Left lobe of liver (tissue), 2 donors: ENCODE results near the gene PBX4. TPM values are rescaled to one million over a fixed set of nuclear protein-coding genes. Genes with fewer than 3 reads are reported as not detected.

ENCODE experiments used
- ATAC-seq: fragments of 200-7000 bp; cut with Tn5 transposase; one replicate; pipeline ENCODE4 v1.9.1; 2020; ENCODE audit warnings: mild to moderate bottlenecking, moderate library complexity
- DNase-seq: peaks from one replicate; pipeline ENCODE4 v3.0.0-alpha.2; 2020; ENCODE audit warnings: low spot score
- total RNA-seq: library from RNA; stranded (reverse); gene quantifications from one replicate; pipeline ENCODE4 v1.2.1, GENCODE V29; 2021
- donor health status: DM: no; HTN: no; CAD: no; lungs with moderate emphysema.
- donor health status: DM: no; HTN: yes; CAD: no.

PBX4 gene
- total RNA-seq, 1 donor from 2014 or later = 0.18 TPM

DNA sequence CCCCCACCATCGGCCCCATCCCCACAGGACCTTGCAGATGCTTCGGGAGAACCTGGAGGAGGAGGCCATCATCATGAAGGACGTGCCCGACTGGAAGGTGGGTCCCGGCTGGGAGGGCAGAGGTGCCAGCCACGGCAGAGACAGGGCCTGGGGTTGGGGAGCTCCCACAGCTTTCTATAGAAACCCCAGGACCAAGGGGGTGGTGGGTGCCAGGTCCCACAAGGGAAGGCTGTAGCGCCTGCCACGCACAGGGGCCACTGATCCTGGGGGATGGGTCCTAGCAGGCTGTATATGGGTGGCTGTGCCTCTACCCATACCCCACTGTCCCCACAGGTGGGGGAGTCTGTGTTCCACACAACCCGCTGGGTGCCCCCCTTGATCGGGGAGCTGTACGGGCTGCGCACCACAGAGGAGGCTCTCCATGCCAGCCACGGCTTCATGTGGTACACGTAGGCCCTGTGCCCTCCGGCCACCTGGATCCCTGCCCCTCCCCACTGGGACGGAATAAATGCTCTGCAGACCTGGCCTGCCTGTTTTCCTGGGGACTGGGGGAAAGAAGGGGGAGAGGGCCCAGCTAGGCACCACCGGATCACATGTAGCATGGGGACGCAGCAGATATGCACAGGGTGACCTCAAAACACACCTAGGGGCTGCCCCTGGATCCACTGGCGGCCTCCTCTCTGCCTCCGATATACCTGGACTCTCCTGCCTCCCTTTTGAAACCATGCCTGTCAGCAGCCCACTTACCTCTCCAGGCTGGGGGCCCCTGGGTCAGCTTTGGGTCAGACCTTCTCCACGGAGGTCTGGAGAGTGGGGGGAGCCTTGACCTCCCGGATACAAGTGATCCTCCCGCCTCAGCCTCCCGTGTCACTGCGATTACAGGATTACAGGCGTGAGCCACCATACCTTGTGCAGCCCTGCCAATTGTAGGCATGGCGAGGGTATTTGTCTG is 90.5 kb downstream of the PBX4 start:
- DNase-seq (no peak), ATAC-seq (no peak)

DNA sequence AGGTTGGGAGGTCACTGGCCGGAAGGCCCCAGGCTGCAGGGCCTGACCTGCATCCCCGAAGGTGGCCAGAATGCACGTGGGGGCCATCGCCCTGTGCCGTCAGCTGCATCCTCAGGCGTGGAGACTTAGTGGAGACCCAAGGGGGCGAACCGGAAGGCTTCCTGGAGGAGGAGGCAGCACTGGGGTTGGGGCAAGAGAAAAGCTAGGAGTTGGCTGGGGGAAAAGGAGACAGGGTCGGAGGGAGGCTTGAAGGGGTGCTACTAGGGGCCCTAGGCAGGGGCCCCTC is 91.2 kb downstream of the PBX4 start:
- DNase-seq = no peak
- no peak for ATAC-seq

DNA sequence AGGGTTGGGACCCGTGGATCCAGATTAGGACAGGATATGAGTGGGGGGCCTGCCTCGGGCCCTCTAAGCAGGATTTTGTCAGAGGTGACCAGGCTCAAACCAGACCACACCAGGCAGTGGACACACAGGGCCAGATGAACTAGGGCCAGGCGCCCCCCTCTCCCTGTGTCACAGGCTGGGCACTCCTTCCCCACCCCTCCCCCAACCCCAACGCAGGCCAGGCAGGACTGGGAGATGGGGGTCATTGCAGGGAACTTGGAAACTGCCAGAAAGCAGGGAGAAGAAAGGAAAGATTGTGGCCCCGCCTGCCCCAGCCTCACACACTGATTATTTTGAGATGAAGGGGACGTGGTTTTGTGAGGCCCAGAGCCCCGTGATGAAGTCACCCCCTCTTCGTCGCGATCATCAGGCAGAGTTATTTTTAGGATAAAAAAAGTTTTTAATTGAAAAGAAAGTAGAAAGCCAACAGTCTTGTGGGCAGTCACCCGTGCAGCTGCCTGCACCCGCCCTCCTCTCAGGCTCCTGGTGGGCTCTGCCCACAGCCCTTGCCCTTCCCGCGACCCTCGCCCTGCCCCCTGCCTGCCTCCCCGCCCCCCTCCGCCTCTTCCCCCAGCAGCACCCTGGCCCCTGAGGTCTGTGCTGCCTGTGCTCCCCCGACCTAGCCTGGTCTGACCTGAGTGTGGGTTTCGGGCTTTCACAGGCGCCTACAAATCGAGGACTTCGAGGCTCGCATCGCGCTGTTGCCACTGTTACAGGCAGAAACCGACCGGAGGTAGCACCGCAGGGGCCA is 91.7 kb downstream of the PBX4 start:
- no peak for DNase-seq
- no peak for ATAC-seq

DNA sequence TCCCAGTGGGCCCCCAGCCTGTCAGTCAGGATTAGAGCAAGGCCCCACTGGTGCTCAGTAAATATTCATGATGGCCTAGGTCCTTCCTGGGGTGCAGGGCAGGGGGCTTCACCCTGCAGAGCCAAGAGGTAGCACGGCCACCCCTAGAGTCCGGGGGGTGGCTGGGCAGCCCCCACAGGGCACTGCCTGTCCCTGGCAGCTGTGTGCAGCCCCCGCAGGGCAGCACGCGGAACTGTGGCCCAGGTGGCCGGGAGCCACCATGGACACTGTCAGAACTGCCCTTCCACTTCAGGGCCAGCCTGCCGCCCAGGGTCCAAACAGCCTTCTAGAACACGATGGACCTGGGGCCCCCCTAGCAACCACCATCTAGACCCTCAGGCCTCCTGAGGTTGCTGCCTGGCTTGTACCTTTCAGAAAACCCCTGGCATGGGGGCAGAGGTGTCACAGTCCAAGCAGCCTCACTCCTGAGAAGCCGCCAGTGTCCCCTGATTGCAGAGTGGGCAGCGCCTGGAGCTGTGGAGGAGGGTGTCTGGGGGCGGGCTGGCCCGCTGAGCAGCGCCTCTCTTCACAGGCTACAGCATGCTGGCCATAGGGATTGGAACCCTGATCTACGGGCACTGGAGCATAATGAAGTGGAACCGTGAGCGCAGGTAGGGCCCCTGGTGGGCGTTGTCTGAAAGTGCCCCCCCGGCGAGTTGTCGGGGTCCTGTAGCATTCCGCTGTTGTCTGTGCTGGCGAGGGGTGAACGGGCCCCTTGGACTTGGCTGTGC is 92.7 kb downstream of the PBX4 start:
- ATAC-seq = no peak
- no peak for DNase-seq

DNA sequence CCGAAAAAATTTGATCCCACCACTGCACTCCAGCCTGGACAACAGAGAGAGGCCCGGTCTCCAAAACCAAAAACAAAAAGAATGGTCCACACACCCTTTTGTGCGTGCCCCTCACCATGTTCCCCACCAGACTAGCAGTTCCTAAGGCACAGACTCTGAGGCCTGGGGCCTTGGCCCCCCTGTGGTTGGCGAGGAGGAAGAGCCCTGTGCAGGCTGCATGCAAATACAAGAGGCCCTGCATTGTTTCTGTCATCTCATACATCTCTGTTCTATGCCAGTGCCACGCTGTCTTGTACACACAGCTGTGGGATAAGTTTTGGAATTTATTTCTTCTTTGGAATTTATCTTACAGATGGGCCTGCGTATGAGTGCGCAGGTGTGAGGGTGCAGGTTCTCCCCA is 94.4 kb downstream of the PBX4 start:
- ATAC-seq (no peak), DNase-seq (no peak)

DNA sequence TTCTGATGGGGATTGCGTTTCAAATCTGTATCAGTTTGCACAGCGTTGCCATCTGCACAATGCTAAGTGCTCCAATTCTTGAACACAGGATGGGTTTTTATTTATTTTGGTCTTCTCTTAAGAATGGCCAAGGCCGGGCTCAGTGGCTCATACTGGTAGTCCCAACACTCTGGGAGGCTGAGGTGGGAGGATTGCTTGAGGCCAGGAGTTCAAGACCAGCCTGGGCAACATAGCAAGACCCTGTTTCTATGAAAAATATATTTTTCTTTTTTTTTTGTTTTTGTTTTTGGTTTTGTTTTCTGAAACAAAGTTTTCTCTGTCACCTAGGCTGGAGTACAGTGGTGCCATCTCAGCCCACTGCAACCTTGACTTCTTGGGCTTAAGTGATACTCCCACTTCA is 95.3 kb downstream of the PBX4 start:
- ATAC-seq (no peak), DNase-seq (no peak)

DNA sequence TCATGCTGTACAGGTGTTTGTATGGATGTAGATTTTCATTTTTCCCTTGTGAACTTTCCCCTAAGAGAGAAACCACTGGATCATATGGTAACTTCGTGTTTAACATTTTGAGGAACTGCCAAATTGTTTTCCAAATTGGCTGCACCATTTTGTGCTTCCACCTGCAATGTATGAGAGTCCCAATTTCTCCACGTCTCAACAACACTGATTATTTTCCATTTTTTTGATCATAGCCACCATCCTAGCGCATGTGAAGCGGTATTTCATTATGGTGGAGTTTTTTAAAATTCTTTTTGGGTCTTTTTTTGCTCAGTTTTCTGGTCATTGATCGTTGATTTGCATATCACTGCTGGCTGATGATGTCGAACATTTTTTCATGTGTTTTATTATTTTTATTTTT is 97.5 kb downstream of the PBX4 start:
- no peak for ATAC-seq
- no peak for DNase-seq

DNA sequence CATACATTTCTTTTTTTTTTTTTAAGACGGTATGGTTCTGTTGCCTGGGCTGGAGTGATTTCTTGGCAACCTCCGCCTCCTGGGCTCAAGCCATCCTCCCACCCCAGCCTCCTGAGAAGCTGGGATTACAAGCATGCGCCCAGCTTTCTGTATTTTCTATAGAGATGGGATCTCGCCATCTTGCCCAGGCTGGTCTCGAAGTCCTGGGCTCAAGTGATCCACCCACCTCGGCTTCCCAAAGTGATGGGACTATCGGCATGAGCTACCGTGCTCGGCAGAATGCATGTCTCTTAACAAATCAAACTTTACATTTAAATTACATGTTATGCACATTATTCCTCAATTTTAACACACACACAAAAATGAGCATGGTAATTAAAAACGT is 101.3 kb downstream of the PBX4 start:
- DNase-seq (no peak), ATAC-seq (no peak)

DNA sequence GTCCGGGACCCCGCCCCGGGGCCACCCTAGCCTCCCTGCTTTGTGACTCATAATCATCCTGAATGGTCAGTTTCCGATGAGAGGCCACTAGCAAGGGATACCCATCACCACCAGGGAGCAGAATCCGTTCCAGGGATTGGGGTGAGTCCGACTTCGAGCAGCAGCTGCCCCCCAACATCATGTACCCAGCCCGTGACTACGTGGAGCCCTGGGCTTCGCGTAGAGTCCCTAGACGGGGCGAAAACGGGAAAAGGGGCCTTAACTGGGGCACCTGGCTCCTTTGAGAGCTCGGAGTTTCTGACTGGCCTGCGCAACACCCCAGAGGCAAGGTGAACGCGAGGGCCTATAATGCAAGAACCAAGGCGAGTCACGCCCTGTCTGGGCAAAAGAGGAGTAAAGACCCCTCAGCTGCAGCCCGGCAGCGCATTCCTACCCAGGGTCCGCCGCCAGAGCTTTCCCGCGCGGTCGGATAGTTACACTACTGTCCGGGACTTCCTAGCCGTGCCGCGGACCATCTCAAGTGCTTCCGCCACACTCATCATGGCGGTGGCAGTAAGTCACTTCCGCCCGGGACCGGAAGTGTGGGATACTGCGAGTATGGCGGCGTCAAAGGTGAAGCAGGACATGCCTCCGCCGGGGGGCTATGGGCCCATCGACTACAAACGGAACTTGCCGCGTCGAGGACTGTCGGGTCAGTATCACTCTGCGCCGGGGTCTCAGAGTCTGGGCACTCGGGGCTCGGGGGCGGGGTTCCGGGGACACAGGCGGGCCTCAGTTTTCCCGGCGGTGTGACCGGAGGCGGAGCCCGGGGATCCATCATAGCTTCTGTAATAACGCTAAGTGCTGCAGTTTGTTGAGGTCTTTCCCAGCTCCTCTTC is 102.6 kb downstream of the PBX4 start, which contains the start of gene NDUFA13:
Gene NDUFA13, plus strand, starts transcription at position 584 of the 878 bp plus-strand sequence. Its CDS starts 14 bp downstream, at position 598.
- DNase-seq = peak; percentile 94
- ATAC-seq = peak; percentile 95

DNA sequence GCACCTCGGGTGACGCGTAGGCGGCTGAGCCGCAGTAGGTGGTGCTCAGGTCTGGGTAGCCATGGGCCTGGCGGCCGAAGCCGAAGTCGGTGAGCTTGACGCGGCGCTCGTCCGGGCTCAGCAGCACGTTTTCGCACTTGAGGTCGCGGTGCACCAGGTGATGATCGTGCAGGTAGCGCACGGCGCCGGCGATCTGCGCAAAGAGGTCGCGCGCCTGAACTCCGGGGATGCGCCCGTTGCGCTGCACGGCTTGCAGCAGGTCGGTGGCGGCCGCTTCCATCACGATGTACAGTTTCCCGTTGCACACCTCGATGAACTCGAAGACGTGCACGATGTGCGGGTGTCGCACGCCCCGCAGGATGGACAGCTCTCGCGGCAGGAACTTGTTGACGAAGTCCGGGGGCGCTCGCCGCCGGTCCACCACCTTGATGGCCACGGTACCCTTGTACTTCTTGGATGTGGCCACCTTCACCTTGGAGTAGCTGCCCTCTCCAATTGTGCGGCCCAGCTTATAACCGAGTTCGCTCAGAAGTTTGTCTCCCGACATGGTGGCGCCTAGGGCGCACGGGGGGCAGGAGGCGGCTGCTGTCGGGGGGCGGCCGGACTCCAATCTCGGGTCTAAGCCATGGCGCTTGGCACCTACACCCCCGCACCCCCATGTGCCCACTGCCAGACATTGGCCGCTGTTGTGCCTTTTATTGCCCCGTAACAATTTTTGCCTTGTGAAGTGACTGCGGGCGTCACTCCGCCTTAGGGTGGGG is 103.4 kb downstream of the PBX4 start, which contains the start of gene TSSK6:
Gene TSSK6, minus strand, starts transcription at position 668 of the 761 bp plus-strand sequence. Its CDS starts 121 bp downstream, at position 547.
- ATAC-seq (no peak), DNase-seq (no peak)

DNA sequence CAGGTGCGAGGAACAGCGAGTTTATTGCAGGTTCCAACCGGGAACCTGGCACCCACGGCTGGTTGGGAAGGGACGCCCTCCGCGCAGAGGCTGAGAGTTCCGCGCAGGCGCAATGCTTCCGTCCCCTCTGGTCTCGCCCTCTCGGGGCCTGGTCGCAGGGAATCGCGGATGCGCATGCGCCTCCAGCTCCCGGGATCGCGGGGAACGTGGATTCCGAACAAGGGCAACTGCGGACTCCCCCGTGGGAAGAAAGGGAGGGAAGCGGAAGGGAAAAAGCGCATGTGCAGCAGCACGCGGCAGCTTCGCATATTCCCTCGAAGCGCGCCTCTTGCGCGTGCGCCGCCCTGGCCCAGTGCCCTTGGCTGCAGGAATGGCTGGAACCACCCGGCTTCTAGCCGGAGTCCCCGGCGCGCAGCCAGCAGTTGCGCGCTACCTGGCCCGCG is 104.3 kb downstream of the PBX4 start:
- DNase-seq (peak; percentile 75), ATAC-seq (peak; percentile 19)

DNA sequence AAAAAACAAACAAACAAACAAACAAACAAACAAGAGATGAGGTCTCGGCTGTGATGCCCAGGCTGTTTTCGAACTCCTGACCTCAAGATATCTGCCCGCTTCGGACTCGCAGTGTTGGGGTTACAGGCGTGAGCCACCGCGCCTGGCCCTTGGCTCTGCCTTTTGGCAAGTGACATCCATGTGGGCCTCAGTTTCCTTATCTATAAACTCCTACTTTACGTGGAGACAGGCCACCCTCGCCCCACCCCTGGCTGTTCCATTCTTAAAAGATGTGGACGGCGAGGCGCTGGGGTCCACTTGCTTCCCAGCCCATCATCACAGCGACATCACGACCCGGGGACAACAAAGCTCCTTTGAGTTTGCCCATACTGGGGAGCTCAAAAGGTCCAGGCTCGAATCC is 104.8 kb downstream of the PBX4 start:
- no peak for ATAC-seq
- DNase-seq = no peak

Other genes starting within 250 kb of the PBX4 start
- gene GATAD2A, start 213.0 kb downstream of the PBX4 start, total RNA-seq = 36.1 TPM
- 1.8 TPM for gene TSSK6, start 103.1 kb downstream of the PBX4 start, total RNA-seq
- gene NDUFA13, start 102.5 kb downstream of the PBX4 start, total RNA-seq = 200 TPM
- gene YJEFN3, start 89.8 kb downstream of the PBX4 start, total RNA-seq = 5.9 TPM
- 0.10 TPM for gene CILP2, start 80.4 kb downstream of the PBX4 start, total RNA-seq
- gene LPAR2, start 9.5 kb upstream of the PBX4 start, total RNA-seq = 1.3 TPM
- 3.7 TPM for gene GMIP, start 25.0 kb upstream of the PBX4 start, total RNA-seq
- 34.2 TPM for gene ATP13A1, start 45.0 kb upstream of the PBX4 start, total RNA-seq
- gene ZNF101, start 50.2 kb upstream of the PBX4 start, total RNA-seq = 3.4 TPM
- gene ZNF14, start 114.4 kb upstream of the PBX4 start, total RNA-seq = 0.40 TPM
- gene ZNF506, start 203.1 kb upstream of the PBX4 start, total RNA-seq = 2.9 TPM
- gene ZNF253, start 247.2 kb upstream of the PBX4 start, total RNA-seq = 4.7 TPM